Ishikawa (cell line): ENCODE data around the gene DIP2C.

ENCODE experiments used
- EGR1 ChIP-seq: IDR thresholded peaks from 2 replicates; pipeline ENCODE4 v1.6.1; 2012
- EP300 ChIP-seq: IDR thresholded peaks from 2 replicates; pipeline ENCODE4 v1.6.1; 2012; ENCODE audit warnings: borderline replicate concordance
- NFIC ChIP-seq: IDR thresholded peaks from 2 replicates; pipeline ENCODE4 v1.6.1; 2012
- RAD21 ChIP-seq: IDR thresholded peaks from 2 replicates; pipeline ENCODE4 v1.6.1; 2012; ENCODE audit warnings: low read depth

DNA sequence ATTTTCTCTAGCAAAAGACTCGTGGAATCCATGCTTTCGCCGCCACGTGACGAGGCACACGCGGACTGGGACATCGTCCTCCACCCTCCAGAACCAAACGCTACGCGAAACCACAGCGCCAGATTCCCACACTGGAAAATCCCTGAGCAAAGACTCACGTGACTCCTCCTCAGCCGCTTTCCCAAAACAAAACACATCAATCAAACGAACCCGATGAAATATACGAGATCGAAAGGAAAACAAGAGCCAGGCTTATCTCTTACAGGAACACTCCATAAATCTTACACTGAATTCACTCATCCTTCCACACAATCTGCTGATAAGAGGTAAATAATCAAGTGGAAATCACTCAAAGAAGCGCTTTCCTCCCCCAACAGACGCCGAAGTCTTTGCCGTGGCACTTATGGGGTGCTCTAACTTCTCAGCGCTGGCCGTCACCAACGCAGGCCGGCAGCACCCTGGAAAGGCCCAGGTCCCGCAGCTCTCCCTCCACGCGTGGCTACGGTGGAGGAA lies 23.8 kb downstream of the DIP2C start:
- no peak for TF ChIP-seq RAD21
- no peak for TF ChIP-seq NFIC
- TF ChIP-seq EP300: no peak
- TF ChIP-seq EGR1: no peak
